GM21576 (cell line): ENCODE data around the gene RBMXL3.

Experiments
- ATAC-seq: cut with Tn5 transposase; IDR thresholded peaks from one replicate; pipeline ENCODE4 v1.9.1; 2021; ENCODE audit warnings: mild to moderate bottlenecking, moderate library complexity; ENCODE audit not compliant: unreplicated experiment

The RBMXL3 gene

DNA sequence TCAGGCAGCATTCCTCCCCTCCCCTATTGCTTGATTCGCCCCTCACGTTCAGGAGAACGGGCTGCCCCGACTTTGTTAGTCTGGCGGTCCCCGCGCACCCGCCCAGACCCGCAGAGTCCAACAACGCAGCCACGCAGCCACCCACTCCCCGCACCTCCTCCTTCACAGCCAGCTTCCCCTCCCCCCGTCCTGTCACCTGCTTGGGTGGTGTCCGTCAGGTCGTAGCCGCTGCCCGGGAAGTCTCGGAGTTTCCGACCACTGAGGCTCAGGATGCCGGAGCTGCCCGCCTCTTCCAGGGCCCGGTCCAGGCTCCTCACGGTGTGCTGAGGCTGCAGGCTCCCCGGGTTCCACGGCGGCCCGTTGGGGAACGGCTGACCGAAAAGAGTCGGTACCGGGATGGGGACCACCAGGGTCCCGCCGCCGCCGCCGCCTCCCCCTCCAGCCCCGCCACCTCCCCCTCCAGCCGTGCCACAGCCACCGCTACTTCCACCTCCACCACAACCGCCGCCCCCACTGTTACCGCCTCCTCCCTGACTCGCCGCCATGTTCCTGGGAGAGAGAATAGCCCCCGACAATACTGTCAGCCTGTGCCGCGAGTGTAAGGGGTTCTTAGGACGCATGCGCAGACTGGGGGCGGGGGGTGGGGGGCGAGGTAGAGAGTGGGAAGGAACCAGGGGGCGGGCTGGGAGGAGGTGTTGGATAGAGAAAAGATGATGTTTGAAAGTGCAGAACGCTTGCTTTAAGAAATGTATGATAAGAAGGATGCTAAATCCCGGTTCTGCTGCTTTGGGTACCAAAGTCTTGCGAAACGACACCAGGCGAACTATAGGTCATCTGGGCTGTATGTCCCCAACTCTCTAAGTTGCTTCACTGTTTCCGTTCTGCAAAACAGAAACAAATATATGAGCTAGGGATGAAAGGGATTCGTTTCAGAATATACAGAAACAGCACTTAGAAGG is 44.6 kb downstream of the RBMXL3 start, which contains the start of gene LRCH2:
Gene LRCH2, minus strand, starts transcription at position 600 of the 959 bp plus-strand sequence. Its CDS starts 55 bp downstream, at position 545.
- no peak for ATAC-seq

DNA sequence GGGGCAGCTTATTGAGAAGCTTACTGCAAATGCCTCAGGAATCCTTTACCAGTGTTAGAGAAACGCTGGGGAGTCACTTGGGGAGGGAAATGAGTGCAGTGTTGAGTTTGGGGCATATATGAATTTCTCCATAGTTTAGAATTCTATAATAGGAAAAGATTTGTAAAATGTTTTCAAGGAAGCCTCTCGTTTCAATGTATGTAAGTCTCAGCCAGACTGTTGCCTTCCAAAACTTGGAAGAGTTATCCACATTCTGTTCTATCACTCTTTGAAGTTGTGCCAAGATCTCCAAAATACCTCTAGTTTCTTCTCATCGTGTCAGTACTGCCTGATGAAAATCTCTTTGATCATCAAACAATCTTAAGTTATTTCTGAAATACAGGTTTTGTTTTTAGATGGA is 45.3 kb downstream of the RBMXL3 start:
- ATAC-seq = no peak

DNA sequence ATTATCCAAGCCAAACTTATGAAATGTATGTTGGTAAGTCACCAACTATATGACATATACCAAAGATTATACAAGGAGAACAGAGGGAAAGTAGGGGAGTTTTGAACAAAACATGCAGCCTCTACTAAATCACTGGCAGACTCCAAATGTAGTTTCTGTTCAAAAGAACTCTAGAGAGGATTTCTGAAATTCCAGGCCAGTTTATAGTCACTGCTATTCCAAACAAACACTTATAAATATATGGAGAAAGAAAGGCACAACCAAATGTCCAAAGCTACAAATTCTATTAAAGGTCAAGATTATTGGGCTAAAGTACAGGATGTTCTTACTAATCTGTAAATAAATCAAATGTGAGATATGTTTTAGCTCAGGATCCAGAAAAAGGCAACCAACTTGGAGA is 47.4 kb downstream of the RBMXL3 start:
- ATAC-seq = no peak

DNA sequence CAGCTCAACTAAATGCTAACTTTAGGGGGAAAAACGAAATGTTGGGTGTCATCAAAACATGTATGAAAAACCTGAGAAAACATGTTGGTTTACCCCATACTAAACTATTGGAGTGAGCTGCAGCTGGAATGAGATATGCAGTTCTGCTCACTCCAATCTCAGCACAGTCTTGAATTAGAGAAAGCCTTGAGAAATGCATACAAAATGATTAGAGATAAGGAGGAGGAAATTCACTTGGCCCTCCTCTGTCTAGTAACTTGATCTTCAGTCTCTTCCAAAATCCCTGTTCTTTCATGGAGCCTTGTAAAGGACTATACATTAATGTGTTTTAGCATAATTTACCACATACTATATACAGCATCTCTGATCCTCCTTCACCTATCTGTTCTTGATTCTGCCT is 47.8 kb downstream of the RBMXL3 start:
- ATAC-seq = no peak
